ENCODE data around the gene TNFAIP8L2. TPM values are rescaled to one million over a fixed set of nuclear protein-coding genes. Genes with fewer than 3 reads are reported as not detected.
"Not testable (repeated sequence)": the region's sequence is repeated elsewhere in the genome, so short reads cannot be mapped to it uniquely, and the experiment has no call there.

The TNFAIP8L2 gene
- total RNA-seq, 1 donor from 2014 or later, result not detected

DNA sequence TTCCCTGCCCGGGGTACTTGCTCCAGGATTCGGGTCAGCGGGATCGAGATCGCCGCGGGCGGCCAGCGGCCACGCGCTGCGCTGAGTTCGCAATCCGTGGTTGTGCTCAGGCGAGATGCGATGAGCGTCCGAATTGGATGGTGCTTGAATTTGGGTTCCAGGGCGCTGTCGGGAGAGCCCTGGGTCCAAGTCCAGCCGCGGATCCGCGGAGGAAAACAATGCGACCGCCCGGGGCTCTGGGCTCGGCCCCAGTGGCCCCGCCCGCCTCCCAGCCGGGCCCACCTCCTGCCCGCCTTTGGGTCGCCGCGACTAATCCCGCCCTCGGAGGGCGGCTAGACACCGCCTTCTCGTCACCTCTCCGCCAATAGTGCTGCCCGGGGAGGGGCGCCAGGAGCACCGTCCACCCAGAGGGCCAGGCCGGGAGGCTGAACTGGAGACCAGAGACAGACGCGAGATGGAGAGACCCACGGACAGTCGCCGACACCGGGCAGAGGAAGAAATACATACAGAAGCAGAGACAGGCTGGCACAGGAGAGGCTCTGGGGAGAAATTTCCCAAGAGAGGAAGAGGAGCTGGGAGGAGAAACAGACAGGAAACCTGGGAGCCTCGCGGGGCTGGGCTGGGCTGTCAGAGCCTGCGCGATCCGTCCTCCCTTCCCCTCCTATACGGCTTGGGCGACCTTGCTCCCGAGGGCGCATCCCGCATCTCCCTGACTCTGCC is 9.9 kb upstream of the TNFAIP8L2 start, which contains the start of gene SEMA6C:
TSS of gene SEMA6C (minus strand) at position 220 of the 720 bp plus-strand sequence. CDS start 4,010 bp downstream, outside the sequence.
- peak; percentile 95 for DNase-seq

- DNase-seq, result peak; percentile 48
These were observed 9.3 kb upstream of the TNFAIP8L2 start for GRCh38 chr1:151147132-151147503.

DNA sequence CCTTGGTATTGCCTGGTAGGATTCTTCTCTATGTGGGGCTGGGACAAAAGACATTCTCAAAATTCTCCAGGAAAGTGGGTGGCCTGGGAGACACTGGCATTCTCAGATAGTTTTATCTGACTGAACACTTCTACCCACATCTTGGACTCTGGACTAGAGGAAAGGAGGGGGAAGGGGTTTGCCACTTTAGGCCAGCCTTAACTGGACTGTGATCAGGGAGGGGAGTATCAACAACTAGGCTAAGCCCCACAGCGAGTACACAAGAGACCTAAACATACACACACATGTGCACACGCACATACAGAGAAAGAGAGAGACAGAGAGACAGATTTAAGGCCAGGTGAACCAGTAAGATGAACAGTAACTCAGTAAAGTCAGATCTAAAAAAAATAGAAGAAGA is 8.8 kb upstream of the TNFAIP8L2 start:
- no peak for DNase-seq

- DNase-seq, result no peak
These were observed 650 bp downstream of the TNFAIP8L2 start for GRCh38 chr1:151157067-151157531.

DNA sequence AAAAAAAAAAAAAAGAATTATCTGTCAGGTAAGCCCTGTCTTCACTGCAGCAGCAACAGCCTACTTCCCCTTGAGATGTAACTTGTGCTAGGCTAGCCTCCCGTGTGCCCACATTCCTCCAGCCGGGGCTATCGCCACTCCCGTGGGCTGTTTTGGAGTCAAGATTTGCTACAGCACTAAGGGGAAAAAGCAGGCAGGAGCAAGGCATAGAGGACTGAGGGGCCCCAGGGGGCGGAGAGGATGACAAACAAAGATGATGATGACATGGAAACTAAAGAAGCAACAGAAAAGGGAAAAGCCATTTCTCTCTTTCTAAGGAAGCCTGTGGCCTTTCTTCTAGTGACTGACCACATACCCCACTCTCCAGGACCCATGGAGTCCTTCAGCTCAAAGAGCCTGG is 1.9 kb downstream of the TNFAIP8L2 start:
- DNase-seq, result no peak

- no peak for DNase-seq
These were observed 2.4 kb downstream of the TNFAIP8L2 start for GRCh38 chr1:151158751-151159251.

GRCh38 chr1:151159373-151159772 is 2.9 kb downstream of the TNFAIP8L2 start:
- DNase-seq, result no peak

GRCh38 chr1:151164732-151165280 is 8.4 kb downstream of the TNFAIP8L2 start:
- DNase-seq, result no peak

- peak; percentile 53 for DNase-seq
These were observed 8.9 kb downstream of the TNFAIP8L2 start for GRCh38 chr1:151165281-151165737.

DNA sequence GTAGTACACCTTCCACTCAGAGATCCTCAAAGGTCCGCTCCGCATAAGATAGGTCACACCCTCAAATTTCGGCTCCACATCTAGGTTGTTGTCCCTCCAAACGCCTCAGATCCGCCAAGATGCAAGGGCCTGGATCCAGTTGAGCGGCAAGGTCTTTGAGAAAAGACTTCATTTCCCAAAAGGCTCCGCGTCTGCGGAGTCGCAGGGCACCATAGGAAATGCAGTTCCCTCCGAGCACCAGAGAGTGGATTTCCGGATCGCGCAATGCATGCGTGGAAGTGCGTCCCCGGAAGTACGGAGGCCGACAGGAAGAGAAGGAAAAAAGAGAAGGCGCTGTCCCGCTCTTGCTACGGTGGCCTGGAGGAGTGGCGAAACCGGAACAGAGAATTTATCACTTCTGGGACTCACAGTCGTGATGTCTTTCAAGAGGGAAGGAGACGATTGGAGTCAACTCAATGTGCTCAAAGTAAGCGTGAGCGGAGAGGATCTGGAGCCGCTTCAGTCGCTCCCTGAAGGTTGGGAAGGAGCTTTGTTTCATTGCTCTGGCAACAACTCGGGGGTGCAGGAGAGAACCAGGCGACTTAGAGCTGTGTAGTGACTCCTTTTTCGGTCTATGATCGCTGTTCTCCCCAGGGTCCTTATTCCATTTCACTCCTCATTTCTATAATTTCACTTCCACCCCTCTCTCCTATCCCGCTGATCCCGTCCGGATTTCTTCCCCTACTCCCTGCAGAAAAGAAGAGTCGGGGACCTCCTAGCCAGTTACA is 9.5 kb downstream of the TNFAIP8L2 start, which contains the start of the genes LYSMD1 and SCNM1:
TSS of gene LYSMD1 (minus strand) at position 165 of the 767 bp plus-strand sequence. CDS start 644 bp downstream, outside the sequence.
TSS of gene SCNM1 (plus strand) at position 407 of the 767 bp plus-strand sequence. CDS start at position 416, 9 bp downstream.
- DNase-seq, result peak; percentile 99

GRCh38 chr1:151166505-151166956 is 10.1 kb downstream of the TNFAIP8L2 start:
- peak; percentile 57 for DNase-seq

GRCh38 chr1:151167116-151167515 is 10.7 kb downstream of the TNFAIP8L2 start:
- DNase-seq, result no peak

- no peak for DNase-seq
These were observed 14.7 kb downstream of the TNFAIP8L2 start for GRCh38 chr1:151171190-151171589.

DNA sequence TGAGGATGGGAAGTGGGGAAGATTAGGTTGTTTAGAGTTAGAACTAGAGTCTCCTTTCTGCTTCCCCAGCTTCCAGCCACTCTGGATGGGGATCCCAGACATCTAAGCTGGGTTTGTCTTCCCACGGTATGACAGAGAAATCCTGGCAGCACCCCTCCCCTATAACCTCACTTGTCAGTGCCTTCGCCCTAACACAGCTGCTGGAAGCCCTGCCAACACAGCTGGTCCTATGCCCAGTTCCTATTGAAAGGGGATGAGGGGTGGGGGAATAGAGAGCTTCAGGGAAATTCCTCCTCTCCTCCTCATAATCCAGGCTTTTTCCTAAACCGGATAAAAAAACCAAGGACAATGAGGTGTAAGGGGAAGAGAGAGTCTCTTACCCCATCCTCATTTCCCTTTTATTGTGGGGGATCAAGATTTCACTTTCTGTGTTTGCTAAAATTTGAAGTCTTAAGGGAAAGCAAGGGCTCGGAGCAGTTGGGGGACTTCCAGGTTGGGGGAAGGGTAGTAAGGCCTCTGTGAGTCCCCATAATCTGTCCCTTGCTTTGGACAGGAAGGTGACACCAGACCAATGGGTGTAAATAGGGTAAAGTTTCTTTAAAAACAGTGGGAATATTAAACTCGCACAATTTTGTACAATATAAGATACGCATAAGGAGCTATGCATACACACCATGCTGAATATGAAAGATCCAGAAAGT is 18.7 kb downstream of the TNFAIP8L2 start:
- no peak for DNase-seq

DNA sequence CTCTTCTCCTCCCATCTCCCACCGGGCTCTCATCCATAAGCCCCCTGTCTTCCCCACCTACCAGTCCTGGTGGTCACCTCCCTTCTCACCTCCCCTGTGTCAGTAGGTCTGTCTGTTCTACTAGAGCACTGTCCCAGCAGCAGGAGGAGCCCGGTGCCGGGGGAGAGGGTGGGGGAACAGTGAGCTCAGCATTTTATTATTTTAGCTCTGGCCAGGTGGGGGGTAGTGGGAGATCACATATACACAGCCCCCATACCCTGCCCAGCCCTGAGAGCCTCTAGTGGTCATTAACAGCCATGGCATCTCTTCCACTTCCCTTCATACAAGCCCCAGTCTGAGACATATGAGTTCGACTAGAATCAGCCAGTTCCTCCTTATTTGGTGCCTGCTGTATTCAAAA is 19.4 kb downstream of the TNFAIP8L2 start, which contains the start of gene TMOD4:
TSS of gene TMOD4 (minus strand) at position 119 of the 400 bp plus-strand sequence. CDS start 1,106 bp downstream, outside the sequence.
- DNase-seq, result peak; percentile 58

- no peak for DNase-seq
These were observed 20.1 kb downstream of the TNFAIP8L2 start for GRCh38 chr1:151176514-151177045.

DNA sequence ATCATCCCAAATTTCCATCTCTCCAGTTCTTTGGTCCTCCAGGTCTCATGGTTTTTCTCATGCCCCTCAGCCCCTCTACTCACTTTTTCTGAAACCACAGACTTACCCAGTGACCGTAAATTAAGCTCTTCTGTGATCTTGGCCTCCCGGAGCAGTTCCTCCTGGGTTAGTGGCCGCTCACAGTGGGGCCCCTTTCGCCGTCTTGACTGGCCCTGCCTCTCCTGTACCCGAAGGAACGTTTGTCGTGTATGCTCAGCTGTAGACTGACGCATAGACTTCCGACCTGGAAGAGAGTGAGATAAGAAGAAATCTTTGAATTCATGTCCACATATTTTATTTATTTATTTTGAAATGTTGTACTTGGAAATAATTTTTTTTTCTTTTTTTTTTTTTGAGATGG is 27.8 kb downstream of the TNFAIP8L2 start:
- DNase-seq, result no peak

DNA sequence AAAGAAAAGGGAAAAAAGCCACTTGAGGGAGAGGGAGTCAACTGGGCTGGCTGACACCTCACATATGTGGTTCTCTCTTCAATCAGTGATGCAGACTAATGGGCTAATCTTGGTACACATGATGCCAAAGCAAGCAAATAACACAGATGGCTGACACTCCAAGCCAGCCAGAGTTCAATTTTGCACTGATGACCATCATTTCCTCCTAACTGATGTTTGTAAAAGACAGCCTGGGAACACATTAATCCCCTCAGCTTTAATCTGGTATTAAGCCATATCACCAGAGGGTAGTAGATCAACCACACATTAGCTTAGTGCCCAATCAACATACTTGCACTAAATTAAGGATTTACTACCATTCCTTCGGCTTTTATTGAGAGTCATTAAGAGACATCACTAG is 30.8 kb downstream of the TNFAIP8L2 start:
- DNase-seq, result peak; percentile 28

- not testable (repeated sequence) for DNase-seq
These were observed 32.2 kb downstream of the TNFAIP8L2 start for GRCh38 chr1:151188667-151189066.

DNA sequence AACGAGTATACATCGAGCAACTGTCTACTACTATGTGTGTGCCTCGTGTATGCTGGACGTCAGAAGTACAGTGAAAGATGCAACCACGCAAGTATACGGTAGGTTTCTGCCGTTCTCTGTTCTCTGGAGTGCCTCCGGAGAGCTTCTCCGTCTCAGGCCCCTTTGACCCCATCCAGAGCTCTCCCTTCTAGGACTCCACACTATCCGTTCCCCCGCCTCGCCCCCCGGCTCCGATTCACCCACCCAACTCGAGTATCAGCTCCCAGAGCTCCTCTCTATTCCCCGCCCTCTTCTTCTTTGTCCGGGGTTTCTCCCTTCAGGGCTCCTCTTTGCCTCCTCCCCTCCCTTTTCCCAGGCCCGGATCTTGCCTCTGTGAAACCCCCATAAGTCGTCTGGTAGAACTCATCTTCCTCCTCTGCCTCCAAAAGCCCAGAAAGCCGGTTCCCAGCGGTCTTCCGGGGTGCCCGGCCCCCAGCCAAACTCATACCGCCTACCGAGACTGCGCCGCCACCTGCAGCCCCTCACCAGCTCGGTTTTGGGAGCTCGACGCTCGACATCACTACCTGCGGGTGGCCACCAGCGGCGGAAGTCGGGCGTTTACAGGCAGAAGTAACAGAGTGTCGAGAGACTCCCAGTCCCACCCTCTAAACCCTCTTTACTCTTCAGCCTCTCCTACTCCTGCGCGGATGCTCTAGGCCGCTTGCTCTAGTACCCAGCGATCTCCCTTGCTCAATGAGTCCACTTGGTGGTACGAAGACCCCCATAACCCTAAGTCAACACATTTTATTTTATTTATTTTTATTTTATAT is 33.4 kb downstream of the TNFAIP8L2 start, which contains the start of gene VPS72:
TSS of gene VPS72 (minus strand) at position 561 of the 809 bp plus-strand sequence. CDS start at position 485, 76 bp downstream.
- peak; percentile 92 for DNase-seq

GRCh38 chr1:151192047-151192446 is 35.6 kb downstream of the TNFAIP8L2 start:
- no peak for DNase-seq
